ENCODE results near the gene PANX1. TPM values are rescaled to one million over a fixed set of nuclear protein-coding genes. Genes with fewer than 3 reads are reported as not detected.

The PANX1 gene
- total RNA-seq, 1 experiment from 2014 or later, result 21.9 TPM

GRCh38 chr11:94133752-94134151 lies 5.1 kb downstream of the PANX1 start:
- Histone ChIP-seq H3K9ac (ENCODE audit: low read length) (no peak overlapping the region), H3K4me1 (ENCODE audit: control insufficient read depth in 1 of 2, insufficient read depth in 2 of 2, low read length in 2 of 2) (peaks cover 34 to 71% of the 10 kb centered on the region in 2 experiments), H2AFZ (ENCODE audit: low read depth, low read length, poor library complexity, severe bottlenecking) (no peak overlapping the region), H3K27me3 (ENCODE audit: insufficient read depth, low read length) (no peaks in the 10 kb centered on the region), H4K20me1 (ENCODE audit: insufficient read depth) (no peaks in the 10 kb centered on the region; the same call in 1 of the 2 replicates), H3K36me3 (ENCODE audit: control insufficient read depth in 1 of 2, insufficient read depth in 2 of 2, low read length in 2 of 2) (no peaks in the 10 kb centered on the region), H3K9me3 (ENCODE audit: control insufficient read depth in 1 of 2, insufficient read depth in 1 of 2, low read depth in 1 of 2, low read length in 2 of 2) (no peaks in the 10 kb centered on the region), H3K4me2 (ENCODE audit: low read length) (no peak overlapping the region), H3K4me3 (replicated peaks in 1 of 2; ENCODE audit: low read depth in 1 of 2, low read length in 2 of 2) (no peak overlapping the region), H3K27ac (ENCODE audit: low read depth, low read length) (no peak overlapping the region), H3K9me2 (ENCODE audit: insufficient read depth) (no peaks in the 10 kb centered on the region), H3K79me2 (ENCODE audit: insufficient read depth, low read length) (peaks cover 92% of the 10 kb centered on the region)
- ChIA-PET RAD21 (ENCODE audit: low non-redundant PET in 1 of 2, low total read pairs in 2 of 2, uncharacterized antibody in 2 of 2, unreplicated experiment in 2 of 2) (no interaction called here), CTCF (no interaction called here), POLR2A (no interaction called here)
- DNase-seq (ENCODE audit: low read depth, low spot score) (no peak), ATAC-seq (no peak)
- no TSS peak for BruUV-seq (replicated peaks)
- TF ChIP-seq FOSL1 (IDR thresholded peaks at IDR 0.05; ENCODE audit: low read depth) (no peak), JUND (IDR thresholded peaks at IDR 0.05) (no peak), CEBPB (IDR thresholded peaks at IDR 0.05; ENCODE audit: low read depth) (no peak), ZFX (IDR thresholded peaks at IDR 0.05) (no peak), SRF (IDR thresholded peaks at IDR 0.05; ENCODE audit: low read depth) (no peak), TCF7L2 (IDR thresholded peaks at IDR 0.05; ENCODE audit: borderline replicate concordance, extremely low read depth, insufficient read depth, insufficient read length) (no peak), CTCF (IDR thresholded peaks at IDR 0.05 in 2 of 3, conservative IDR thresholded peaks at IDR 0.05 in 1 of 3; ENCODE audit: borderline replicate concordance in 1 of 3, insufficient read depth in 1 of 3, low read depth in 2 of 3, low read length in 2 of 3) (no peak), ATF3 (IDR thresholded peaks at IDR 0.05) (no peak), POLR2AphosphoS5 (IDR thresholded peaks at IDR 0.05; ENCODE audit: low read depth, low read length) (no peak), CBX3 (IDR thresholded peaks at IDR 0.05; ENCODE audit: low read depth) (no peak), YY1 (IDR thresholded peaks at IDR 0.05; ENCODE audit: extremely low read depth, insufficient replicate concordance, low read depth, low read length) (no peak), EGR1 (IDR thresholded peaks at IDR 0.05; ENCODE audit: low read depth) (no peak), RAD21 (IDR thresholded peaks at IDR 0.05; ENCODE audit: low read depth) (no peak), POLR2A (IDR thresholded peaks at IDR 0.05; ENCODE audit: borderline replicate concordance, extremely low read depth, insufficient read depth, insufficient read length) (no peak), EZH2 (IDR thresholded peaks at IDR 0.05) (no peak), SP1 (IDR thresholded peaks at IDR 0.05; ENCODE audit: low read depth) (no peak)
- TF ChIP-seq, protein P1, sequence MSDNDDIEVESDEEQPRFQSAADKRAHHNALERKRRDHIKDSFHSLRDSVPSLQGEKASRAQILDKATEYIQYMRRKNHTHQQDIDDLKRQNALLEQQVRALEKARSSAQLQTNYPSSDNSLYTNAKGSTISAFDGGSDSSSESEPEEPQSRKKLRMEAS (IDR thresholded peaks at IDR 0.05), result no peak
- TF ChIP-seq, protein P2, sequence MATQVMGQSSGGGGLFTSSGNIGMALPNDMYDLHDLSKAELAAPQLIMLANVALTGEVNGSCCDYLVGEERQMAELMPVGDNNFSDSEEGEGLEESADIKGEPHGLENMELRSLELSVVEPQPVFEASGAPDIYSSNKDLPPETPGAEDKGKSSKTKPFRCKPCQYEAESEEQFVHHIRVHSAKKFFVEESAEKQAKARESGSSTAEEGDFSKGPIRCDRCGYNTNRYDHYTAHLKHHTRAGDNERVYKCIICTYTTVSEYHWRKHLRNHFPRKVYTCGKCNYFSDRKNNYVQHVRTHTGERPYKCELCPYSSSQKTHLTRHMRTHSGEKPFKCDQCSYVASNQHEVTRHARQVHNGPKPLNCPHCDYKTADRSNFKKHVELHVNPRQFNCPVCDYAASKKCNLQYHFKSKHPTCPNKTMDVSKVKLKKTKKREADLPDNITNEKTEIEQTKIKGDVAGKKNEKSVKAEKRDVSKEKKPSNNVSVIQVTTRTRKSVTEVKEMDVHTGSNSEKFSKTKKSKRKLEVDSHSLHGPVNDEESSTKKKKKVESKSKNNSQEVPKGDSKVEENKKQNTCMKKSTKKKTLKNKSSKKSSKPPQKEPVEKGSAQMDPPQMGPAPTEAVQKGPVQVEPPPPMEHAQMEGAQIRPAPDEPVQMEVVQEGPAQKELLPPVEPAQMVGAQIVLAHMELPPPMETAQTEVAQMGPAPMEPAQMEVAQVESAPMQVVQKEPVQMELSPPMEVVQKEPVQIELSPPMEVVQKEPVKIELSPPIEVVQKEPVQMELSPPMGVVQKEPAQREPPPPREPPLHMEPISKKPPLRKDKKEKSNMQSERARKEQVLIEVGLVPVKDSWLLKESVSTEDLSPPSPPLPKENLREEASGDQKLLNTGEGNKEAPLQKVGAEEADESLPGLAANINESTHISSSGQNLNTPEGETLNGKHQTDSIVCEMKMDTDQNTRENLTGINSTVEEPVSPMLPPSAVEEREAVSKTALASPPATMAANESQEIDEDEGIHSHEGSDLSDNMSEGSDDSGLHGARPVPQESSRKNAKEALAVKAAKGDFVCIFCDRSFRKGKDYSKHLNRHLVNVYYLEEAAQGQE (IDR thresholded peaks at IDR 0.05; ENCODE audit: low read depth), result no peak
- intact Hi-C loops (cut with micrococcal nuclease), result no loop called here

Measured in HCT116 (cell line).